Endothelial cell of umbilical vein (primary cell): ENCODE data around the gene TFF2. TPM values are rescaled to one million over a fixed set of nuclear protein-coding genes. Genes with fewer than 3 reads are reported as not detected.

Experiments
- BruUV-seq: library from RNA; stranded (reverse); fragments of 400-500 nt; replicated peaks from 2 replicates; lab custom pipeline; 2021; lab: Mats Ljungman, UMichigan
- CTCF ChIA-PET: fragments of 300-600, 350-600 bp; sonication (Branson Sonifier 250); formaldehyde crosslinking; loops from one replicate; lab custom pipeline; 2021; ENCODE audit warnings: antibody characterized with exemption, inconsistent platforms; lab: Charles Lee
- POLR2A ChIA-PET: fragments of 300-600, 350-600 bp; sonication (Branson Sonifier 250); formaldehyde crosslinking; loops from one replicate; lab custom pipeline; 2021; ENCODE audit warnings: antibody characterized with exemption, inconsistent platforms; lab: Charles Lee
- DNase-seq: peaks from one replicate; pipeline ENCODE4 v3.0.0-alpha.2; 2011; ENCODE audit warnings: low read depth, low spot score
- FAIRE-seq: peaks from 2 replicates; lab custom pipeline; 2011; peaks lifted over from hg19 to GRCh38; lab: Jason Lieb, UNC
- H2AFZ ChIP-seq: 2 replicates; pipeline ENCODE4 v1.6.0; 2012; ENCODE audit warnings: low read depth, low read length, control low read depth, inconsistent platforms
- H3K27ac ChIP-seq: 2 replicates; pipeline ENCODE4 v1.5.1; 2011; ENCODE audit warnings: low read depth, mild to moderate bottlenecking, control low read depth, low read length, moderate library complexity; ENCODE audit not compliant: insufficient read depth
- H3K27me3 ChIP-seq, 2 experiments: 2 replicates each; pipeline versions ENCODE4 v1.6.0 to v1.6.1; 2011; ENCODE audit warnings: low read length in 2 of 2, mixed read lengths in 1 of 2; ENCODE audit not compliant: control insufficient read depth in 2 of 2, insufficient read depth in 2 of 2
- H3K36me3 ChIP-seq, 2 experiments: 2 replicates in 1 of 2; 3 replicates in 1 of 2; pipeline ENCODE4 v1.5.1; 2011; ENCODE audit warnings: low read length in 2 of 2, mild to moderate bottlenecking in 1 of 2, moderate library complexity in 1 of 2; ENCODE audit not compliant: control insufficient read depth in 2 of 2, insufficient read depth in 2 of 2; ENCODE audit errors: extremely low read depth in 1 of 2
- H3K4me1 ChIP-seq: 3 replicates; pipeline ENCODE4 v1.5.1; 2011; ENCODE audit warnings: mild to moderate bottlenecking, low read length; ENCODE audit not compliant: control insufficient read depth, insufficient read depth; ENCODE audit errors: extremely low read depth
- H3K4me2 ChIP-seq: 2 replicates; pipeline ENCODE4 v1.6.1; 2011; ENCODE audit warnings: low read length, control low read depth, mixed read lengths; ENCODE audit not compliant: insufficient read depth
- H3K4me3 ChIP-seq, 3 experiments: fragments of 200-600 bp in 1 of 3; sonication (generic), shearing (Covaris generic) in 1 of 3; replicated peaks in 1 of 3; 2 replicates each; pipeline ENCODE4 v1.5.1; 2011 to 2016; ENCODE audit warnings: control low read depth in 3 of 3, low read length in 3 of 3, mild to moderate bottlenecking in 2 of 3, inconsistent platforms in 1 of 3, low read depth in 1 of 3, moderate library complexity in 1 of 3; ENCODE audit not compliant: insufficient read depth in 1 of 3
- H3K79me2 ChIP-seq: 2 replicates; pipeline ENCODE4 v1.6.0; 2012; ENCODE audit warnings: low read length, inconsistent platforms; ENCODE audit not compliant: control insufficient read depth, insufficient read depth
- H3K9ac ChIP-seq: replicated peaks from 2 replicates; pipeline ENCODE3; 2011; ENCODE audit warnings: low read length, control low read depth; ENCODE audit not compliant: insufficient read depth; ENCODE audit errors: extremely low read depth
- H3K9me1 ChIP-seq: replicated peaks from 3 replicates; pipeline ENCODE4 v1.6.0; 2011; ENCODE audit warnings: mild to moderate bottlenecking, low read length; ENCODE audit not compliant: control insufficient read depth, insufficient read depth; ENCODE audit errors: extremely low read depth
- H3K9me3 ChIP-seq: replicated peaks from 2 replicates; pipeline ENCODE4 v1.5.1; 2012; ENCODE audit warnings: low read length, inconsistent platforms; ENCODE audit not compliant: control insufficient read depth, insufficient read depth
- H4K20me1 ChIP-seq: replicated peaks from 2 replicates; pipeline ENCODE3; 2011; ENCODE audit warnings: mild to moderate bottlenecking, low read length; ENCODE audit not compliant: control insufficient read depth, insufficient read depth; ENCODE audit errors: extremely low read depth
- EZH2 ChIP-seq: IDR thresholded peaks from 2 replicates; pipeline ENCODE4 v1.6.1; 2012; ENCODE audit warnings: borderline replicate concordance, low read depth, mild to moderate bottlenecking, moderate library complexity, low read length, inconsistent platforms; ENCODE audit not compliant: severe bottlenecking
- FOS ChIP-seq: IDR thresholded peaks from 2 replicates; pipeline ENCODE4 v1.6.1; 2011; ENCODE audit warnings: mild to moderate bottlenecking, low read length, moderate library complexity, borderline replicate concordance; ENCODE audit not compliant: insufficient read depth
- GATA2 ChIP-seq: IDR thresholded peaks from 2 replicates; pipeline ENCODE4 v1.7.0; 2011; ENCODE audit warnings: low read depth, mild to moderate bottlenecking, moderate library complexity, mixed read lengths, low read length; ENCODE audit not compliant: insufficient read length, insufficient read depth
- JUN ChIP-seq: IDR thresholded peaks from 2 replicates; pipeline ENCODE4 v1.6.1; 2011; ENCODE audit warnings: borderline replicate concordance, low read depth; ENCODE audit not compliant: insufficient read length, insufficient read depth
- MYC ChIP-seq: IDR thresholded peaks from one replicate; pipeline ENCODE4 v1.6.1; 2011; ENCODE audit warnings: mild to moderate bottlenecking, low read depth, low read length
- POLR2A ChIP-seq: IDR thresholded peaks from 2 replicates; pipeline ENCODE4 v1.6.1; 2012; ENCODE audit warnings: low read depth, mild to moderate bottlenecking, control low read depth, low read length
- POLR2AphosphoS5 ChIP-seq: IDR thresholded peaks from 2 replicates; pipeline ENCODE4 v1.6.1; 2012; ENCODE audit warnings: low read depth, mild to moderate bottlenecking, control low read depth, low read length, moderate library complexity; ENCODE audit not compliant: insufficient read depth
- dilution Hi-C: fragments of 300-500 bp; cut with MboI; formaldehyde crosslinking; loops from one replicate; pipeline ENCODE4 v1.15.0; 2019; ENCODE audit warnings: low sequenced_read_pairs; ENCODE audit not compliant: extremely low pct_ligation_motif_present
- intact Hi-C: fragments of 100-400 bp; cut with micrococcal nuclease; formaldehyde crosslinking; loops from one replicate; pipeline ENCODE4 v1.10.0; 2022
- polyA plus RNA-seq, 4 experiments: library from polyadenylated mRNA; depleted of rRNA in 3 of 4; stranded (reverse) in 3 of 4; unstranded in 1 of 4; fragments of >200 nt; gene quantifications; 2 replicates each; pipeline versions ENCODE4 v1.2.1 to v1.2.3, GENCODE V29; 2011 to 2012; ENCODE audit warnings: missing spikeins in 1 of 4
- total RNA-seq: library from RNA; stranded (reverse); gene quantifications from 2 replicates; pipeline ENCODE4 v1.2.3, GENCODE V29; 2021
- TF ChIP-seq, protein P1 (sequence below): IDR thresholded peaks from 2 replicates; pipeline ENCODE4 v1.6.1; 2011; ENCODE audit not compliant: insufficient read depth, insufficient read length
- TF ChIP-seq, protein P2 (sequence below), 2 donors: IDR thresholded peaks; 1 replicate in 1 of 2; 2 replicates in 1 of 2; pipeline ENCODE4 v1.5.1; 2011; ENCODE audit warnings: low read length in 2 of 2, mild to moderate bottlenecking in 2 of 2, moderate library complexity in 2 of 2, control low read depth in 1 of 2, inconsistent platforms in 1 of 2, low read depth in 1 of 2; ENCODE audit not compliant: insufficient read depth in 1 of 2; ENCODE audit errors: extremely low read depth in 1 of 2

Gene TFF2
- total and polyA plus RNA-seq, 2 donors (not counting 3 experiments of a cell fraction or from before 2014, with no cell fraction given): not detected

DNA sequence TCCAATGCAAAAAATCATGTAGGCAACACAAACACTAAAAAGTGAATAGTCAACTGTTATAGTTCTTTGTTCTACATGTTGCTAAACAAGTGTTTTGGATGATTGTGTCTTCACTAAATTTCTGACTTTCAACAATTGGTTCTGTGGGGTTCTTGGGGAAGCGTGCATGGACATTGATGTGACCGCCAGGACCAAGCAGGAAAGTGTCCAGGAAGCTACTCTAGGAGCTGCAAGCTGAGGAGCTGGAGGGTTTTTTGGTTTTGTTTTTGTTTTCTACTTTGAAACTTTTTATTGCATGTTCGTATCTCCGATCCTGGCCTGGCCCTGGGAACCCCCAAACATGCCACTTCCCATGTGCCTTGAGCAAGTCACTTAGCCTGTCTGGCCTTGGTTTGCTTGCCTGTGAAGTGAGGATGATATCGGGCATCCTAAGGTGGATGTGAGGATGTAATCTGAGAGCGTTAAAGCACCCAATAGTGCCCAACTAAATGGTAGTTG is 37.1 kb upstream of the TFF2 start:
- POLR2A ChIA-PET: no interaction called here
- intact Hi-C loops: no loop called here
- no peak for DNase-seq
- Histone ChIP-seq H3K9me1 (no peaks in the 10 kb centered on the region), H3K4me3 (no peak overlapping the region), H3K9ac (no peak overlapping the region), H4K20me1 (no peaks in the 10 kb centered on the region), H3K27ac (no peak overlapping the region), H3K36me3 (no peaks in the 10 kb centered on the region), H3K4me1 (no peaks in the 10 kb centered on the region), H2AFZ (no peak overlapping the region), H3K4me2 (no peak overlapping the region), H3K9me3 (no peaks in the 10 kb centered on the region), H3K27me3 (peaks cover 2 to 19% of the 10 kb centered on the region in 2 experiments), H3K79me2 (no peaks in the 10 kb centered on the region)
- CTCF ChIA-PET: no interaction called here
- TF ChIP-seq MYC: no peak
- TF ChIP-seq FOS: no peak
- TF ChIP-seq, protein P1, sequence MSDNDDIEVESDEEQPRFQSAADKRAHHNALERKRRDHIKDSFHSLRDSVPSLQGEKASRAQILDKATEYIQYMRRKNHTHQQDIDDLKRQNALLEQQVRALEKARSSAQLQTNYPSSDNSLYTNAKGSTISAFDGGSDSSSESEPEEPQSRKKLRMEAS: no peak
- no peak for TF ChIP-seq POLR2AphosphoS5
- TF ChIP-seq EZH2: no peak
- TF ChIP-seq JUN: no peak
- TF ChIP-seq GATA2: no peak
- TF ChIP-seq POLR2A: no peak
- TF ChIP-seq, protein P2, sequence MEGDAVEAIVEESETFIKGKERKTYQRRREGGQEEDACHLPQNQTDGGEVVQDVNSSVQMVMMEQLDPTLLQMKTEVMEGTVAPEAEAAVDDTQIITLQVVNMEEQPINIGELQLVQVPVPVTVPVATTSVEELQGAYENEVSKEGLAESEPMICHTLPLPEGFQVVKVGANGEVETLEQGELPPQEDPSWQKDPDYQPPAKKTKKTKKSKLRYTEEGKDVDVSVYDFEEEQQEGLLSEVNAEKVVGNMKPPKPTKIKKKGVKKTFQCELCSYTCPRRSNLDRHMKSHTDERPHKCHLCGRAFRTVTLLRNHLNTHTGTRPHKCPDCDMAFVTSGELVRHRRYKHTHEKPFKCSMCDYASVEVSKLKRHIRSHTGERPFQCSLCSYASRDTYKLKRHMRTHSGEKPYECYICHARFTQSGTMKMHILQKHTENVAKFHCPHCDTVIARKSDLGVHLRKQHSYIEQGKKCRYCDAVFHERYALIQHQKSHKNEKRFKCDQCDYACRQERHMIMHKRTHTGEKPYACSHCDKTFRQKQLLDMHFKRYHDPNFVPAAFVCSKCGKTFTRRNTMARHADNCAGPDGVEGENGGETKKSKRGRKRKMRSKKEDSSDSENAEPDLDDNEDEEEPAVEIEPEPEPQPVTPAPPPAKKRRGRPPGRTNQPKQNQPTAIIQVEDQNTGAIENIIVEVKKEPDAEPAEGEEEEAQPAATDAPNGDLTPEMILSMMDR (IDR thresholded peaks at IDR 0.05; ENCODE audit: extremely low read depth in 1 of 2, insufficient read depth in 1 of 2, low read depth in 1 of 2, low read length in 2 of 2): no peak
- FAIRE-seq: no peak
- no TSS peak for BruUV-seq
- dilution Hi-C loops: no loop called here
